HG03565 (cell line): Measurements from ENCODE around the gene INPP5F.
"Not testable (repeated sequence)": the region's sequence is repeated elsewhere in the genome, so short reads cannot be mapped to it uniquely, and the experiment has no call there.

Experiments used
- ATAC-seq: cut with Tn5 transposase; IDR thresholded peaks from one replicate; pipeline ENCODE4 v1.9.1; 2021; ENCODE audit warnings: mild to moderate bottlenecking, moderate library complexity; ENCODE audit not compliant: unreplicated experiment

INPP5F gene

GRCh38 chr10:119740096-119740495, 14.2 kb downstream of the INPP5F start:
- no peak for ATAC-seq

DNA sequence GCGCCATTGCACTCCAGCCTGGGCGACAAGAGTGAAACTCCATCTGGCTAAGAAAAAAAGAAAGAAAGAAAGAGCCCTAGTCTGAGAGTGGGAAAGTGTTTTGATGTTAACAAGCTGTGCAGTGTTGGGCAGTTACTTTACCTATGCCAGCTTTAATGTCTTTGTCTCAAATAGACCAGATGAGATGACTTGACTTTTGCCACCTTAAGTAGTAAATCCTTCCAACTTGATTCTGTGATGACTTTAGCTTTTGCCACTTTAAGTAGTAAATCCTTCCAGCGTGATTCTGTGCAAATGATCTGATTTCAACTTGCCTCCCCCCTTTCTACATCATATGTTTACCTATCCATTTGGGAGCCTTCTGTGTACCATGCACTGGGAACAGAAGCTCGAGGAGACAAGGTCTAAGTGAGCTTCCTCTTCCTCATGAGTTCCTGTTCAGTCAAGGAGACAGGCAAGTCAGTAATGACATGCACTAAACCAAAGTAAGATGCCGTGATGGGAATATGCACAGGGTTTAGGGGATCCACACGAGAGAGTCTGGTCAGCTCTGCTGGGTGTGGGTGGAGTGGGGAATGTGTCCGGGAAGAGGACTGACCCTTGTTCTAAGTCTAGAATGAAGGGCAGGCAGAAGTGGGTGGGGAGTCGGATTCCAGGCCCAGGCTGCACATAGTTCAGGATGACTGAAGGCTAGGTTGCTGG, 17.2 kb downstream of the INPP5F start:
- ATAC-seq = no peak

- ATAC-seq = no peak
Observed at GRCh38 chr10:119747940-119748339, 22.1 kb downstream of the INPP5F start.

GRCh38 chr10:119748871-119749270, 23.0 kb downstream of the INPP5F start:
- no peak for ATAC-seq

DNA sequence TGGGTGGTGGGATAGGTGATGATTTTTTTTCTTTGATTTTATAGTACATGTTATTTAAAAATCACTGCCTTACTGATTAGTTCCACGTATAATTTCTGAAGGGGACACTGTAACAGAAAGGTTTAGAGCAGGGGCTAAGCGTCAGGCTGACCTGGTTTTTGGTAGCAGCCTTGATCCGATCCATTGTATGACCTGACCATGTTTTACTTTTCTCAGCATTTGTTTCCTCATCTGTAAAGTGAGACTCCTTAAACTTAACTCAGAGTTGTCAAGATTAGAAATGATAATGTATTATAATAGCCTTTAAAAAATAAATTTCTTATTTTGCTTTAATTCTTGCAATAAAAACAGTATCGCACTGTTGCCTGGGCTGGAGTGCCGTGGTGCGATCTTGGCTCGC, 23.6 kb downstream of the INPP5F start:
- no peak for ATAC-seq

- peak; percentile 73 for ATAC-seq
Observed at GRCh38 chr10:119750391-119751230, 24.8 kb downstream of the INPP5F start.

GRCh38 chr10:119753309-119753708, 27.5 kb downstream of the INPP5F start:
- ATAC-seq = no peak

DNA sequence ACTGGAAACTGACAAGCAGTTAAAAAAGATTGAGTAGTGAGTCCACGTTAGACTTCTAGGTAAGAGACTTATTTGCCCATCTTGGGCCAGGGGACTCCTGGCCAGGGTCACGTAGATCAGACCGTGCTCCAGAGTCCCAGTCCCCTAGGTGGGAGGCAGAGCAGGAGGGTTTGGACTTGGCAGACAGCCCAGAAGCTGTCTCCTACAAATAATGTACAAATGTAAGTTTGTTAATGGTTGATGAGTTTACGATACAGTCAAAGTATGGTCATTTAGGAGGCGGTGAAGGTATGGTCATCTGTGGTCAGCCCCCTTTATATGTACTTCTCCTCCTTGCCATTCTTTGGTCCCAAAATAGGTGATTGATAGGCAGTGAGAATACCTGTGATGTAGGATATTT, 28.2 kb downstream of the INPP5F start:
- no peak for ATAC-seq

DNA sequence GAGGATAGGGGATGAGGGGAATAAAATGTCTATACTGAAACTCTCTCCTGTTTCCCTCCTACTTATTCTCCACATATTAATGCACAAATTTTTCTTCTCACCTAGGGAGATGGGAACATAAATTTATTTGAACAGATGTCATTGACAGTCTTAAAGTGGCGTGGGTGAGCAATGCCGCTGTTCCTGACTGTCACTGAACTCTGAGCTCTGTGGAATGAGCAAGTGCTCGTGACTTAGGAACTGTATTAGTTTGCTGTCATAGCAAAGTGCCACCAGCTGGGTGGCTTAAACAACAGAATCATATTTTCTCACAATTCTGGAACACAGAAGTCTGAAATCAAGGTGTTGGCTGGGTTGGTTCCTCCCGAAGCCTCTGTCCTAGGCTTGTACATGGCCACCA, 29.1 kb downstream of the INPP5F start:
- no peak for ATAC-seq

- no peak for ATAC-seq
Observed at GRCh38 chr10:119755446-119755845, 29.6 kb downstream of the INPP5F start.

DNA sequence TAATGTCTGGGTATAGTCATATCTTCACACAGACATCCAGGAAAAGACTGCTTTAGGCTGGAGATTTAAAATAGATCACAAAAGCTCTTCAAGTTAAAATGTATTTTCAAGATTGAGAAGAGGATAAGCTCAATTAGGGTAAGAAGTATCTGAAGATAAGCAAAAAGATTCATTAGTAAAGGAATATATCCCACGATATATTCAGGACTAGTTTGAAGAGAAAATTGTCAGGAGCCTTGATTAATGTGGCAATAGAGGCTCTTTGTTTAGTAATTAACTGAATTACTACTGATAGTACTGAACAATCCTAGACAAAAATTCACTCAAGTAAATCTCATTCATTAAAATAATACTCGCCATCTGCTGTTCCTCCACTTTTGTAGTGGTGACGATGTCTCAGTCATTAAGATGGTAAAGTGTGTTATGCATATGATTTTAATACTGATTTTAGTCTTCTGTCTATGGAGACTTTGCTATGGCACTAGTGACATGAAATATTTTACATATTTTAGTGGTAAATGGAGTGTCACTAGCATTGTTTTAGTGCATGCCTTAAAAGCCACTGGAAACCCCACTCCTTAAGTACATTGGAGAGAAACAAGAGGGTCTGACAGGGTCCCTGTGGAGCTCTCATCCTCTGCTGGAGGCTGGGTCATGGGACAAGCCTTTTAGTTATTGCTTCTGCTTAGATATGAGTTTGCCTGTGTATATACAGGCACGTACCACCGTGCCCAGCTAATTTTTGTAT, 32.8 kb downstream of the INPP5F start:
- ATAC-seq = no peak

- ATAC-seq = no peak
Observed at GRCh38 chr10:119759832-119760231, 34.0 kb downstream of the INPP5F start.

DNA sequence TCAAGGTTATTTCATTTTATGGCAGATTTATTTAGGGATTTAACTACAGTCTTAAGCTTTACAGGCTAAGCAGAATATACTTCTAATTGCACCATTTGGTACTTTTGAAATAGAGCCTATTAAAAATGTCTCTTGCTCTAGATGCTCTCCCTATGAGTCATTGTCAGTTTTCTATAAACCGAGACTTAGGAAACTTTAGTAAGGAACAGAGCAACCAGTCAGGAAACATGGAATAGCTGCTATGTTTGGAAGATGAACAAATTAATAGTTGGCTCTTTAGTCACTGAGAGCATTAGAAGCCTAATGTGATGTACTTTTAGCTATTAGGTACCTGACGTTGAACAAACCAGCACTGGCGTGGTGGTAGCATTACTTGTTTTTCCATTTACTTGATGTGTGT, 35.3 kb downstream of the INPP5F start:
- no peak for ATAC-seq

DNA sequence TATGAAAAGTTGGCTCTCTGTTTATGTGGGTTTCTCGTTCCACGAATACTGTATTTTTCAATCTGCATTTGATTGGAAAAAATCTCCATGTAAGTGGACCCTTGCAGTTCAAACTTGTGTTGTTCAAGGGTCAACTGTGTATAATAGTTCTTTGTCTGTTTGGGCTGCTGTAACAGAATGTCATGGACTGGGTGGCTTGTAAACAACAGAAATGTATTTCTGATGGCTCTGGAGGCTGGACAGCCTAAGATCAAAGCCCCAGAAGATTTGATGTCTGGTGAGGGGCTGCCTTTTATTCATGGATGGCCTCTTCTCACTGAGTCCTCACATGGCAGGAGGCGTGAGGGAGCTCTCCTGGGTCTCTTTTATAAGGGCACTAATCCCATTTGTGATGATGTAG, 36.2 kb downstream of the INPP5F start:
- ATAC-seq = no peak

GRCh38 chr10:119762805-119763798, 37.3 kb downstream of the INPP5F start:
- ATAC-seq = no peak

GRCh38 chr10:119768455-119769094, 42.7 kb downstream of the INPP5F start:
- no peak for ATAC-seq

GRCh38 chr10:119769886-119770285, 44.0 kb downstream of the INPP5F start:
- no peak for ATAC-seq

- no peak for ATAC-seq
Observed at GRCh38 chr10:119770928-119771327, 45.1 kb downstream of the INPP5F start.

DNA sequence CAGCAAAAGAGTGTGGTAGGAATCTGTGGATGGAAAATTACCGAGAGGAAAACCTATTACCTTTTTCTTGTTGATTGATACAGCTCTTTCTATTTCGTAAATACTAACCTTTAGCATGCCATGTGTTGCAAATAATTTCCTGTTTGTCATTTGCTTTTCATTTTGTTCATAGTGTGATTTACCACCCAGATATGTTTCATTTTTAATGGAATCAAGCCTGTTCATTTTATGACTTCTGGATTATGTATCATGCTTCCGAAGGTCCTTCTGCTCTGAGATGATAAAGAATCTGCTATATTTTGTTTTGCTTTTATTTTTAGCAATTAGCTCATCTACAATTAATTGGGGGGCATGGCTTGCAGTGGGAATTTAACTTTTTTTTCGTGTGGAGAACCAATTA, 46.5 kb downstream of the INPP5F start:
- no peak for ATAC-seq

- not testable (repeated sequence) for ATAC-seq
Observed at GRCh38 chr10:119773041-119773440, 47.2 kb downstream of the INPP5F start.
